ENCODE data around the gene ZNF593.

The ZNF593 gene

DNA sequence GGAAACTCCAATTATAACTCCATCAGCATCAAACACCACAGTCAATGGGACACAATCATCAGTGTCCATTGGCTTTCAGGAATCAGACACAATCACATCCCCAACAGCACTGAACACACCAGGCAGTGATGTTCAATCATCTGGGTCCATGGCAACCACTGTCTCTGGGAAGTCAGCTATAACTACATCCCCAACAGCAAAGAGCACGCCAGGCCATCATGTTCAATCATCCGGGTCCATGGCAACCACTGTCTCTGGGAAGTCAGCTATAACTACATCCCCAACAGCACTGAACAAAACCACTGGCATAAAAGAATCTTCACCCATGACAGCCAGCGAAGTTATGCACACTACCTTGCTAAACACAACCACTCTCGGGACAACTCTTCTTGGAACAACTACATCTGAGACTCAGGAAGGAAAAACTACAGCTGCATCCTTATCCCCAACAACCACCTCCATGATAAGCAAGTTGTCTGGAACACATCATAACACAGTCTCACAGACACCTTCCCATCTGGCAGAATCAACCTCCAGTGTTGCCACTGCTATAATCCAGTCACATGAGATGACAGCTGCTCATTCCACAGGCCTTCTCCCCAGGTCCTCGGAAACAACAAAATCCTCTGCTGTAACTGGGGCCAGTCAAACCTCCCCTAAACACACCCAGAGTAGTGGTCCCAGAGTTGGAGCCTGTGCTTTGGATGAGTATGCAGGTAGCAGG lies 40.6 kb downstream of the ZNF593 start:
- Histone ChIP-seq H3K4me1 (ENCODE audit: control insufficient read depth, insufficient read depth, low read length, poor library complexity, severe bottlenecking) (no peaks in the 10 kb centered on the region), H3K27me3 (replicated peaks; ENCODE audit: control insufficient read depth, insufficient read depth, low read length, poor library complexity, severe bottlenecking) (no peaks in the 10 kb centered on the region), H3K27ac (ENCODE audit: insufficient read depth, low read length, poor library complexity, severe bottlenecking) (no peak overlapping the region), H3K36me3 (ENCODE audit: control insufficient read depth, insufficient read depth, low read length) (no peaks in the 10 kb centered on the region), H3K9me3 (ENCODE audit: control insufficient read depth, low read length) (no peaks in the 10 kb centered on the region), H3K4me3 (ENCODE audit: insufficient read depth, low read depth, low read length, poor library complexity, severe bottlenecking) (no peak overlapping the region)
- DNase-seq: no peak

DNA sequence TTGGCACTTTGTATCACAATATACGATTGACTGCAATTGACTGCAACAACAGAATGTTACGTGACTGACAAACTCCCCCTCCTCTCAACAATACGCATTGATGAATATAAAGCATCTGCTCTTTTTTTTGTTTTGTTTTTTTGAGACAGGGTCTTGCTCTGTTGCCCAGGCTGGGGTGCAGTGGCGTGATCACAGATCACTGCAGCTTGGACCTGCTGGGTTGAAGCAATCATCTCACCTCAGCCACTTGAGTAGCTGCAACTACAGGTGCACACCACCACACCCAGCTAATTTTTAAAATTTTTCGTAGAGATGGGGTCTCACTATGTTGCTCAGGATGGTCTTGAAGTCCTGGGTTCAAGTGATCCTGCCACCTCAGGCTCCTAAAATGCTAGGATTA lies 43.0 kb downstream of the ZNF593 start:
- Histone ChIP-seq H3K4me1 (ENCODE audit: control insufficient read depth, insufficient read depth, low read length, poor library complexity, severe bottlenecking) (no peaks in the 10 kb centered on the region), H3K4me3 (ENCODE audit: insufficient read depth, low read depth, low read length, poor library complexity, severe bottlenecking) (no peak overlapping the region), H3K27ac (ENCODE audit: insufficient read depth, low read length, poor library complexity, severe bottlenecking) (no peak overlapping the region), H3K9me3 (ENCODE audit: control insufficient read depth, low read length) (no peaks in the 10 kb centered on the region), H3K27me3 (replicated peaks; ENCODE audit: control insufficient read depth, insufficient read depth, low read length, poor library complexity, severe bottlenecking) (no peaks in the 10 kb centered on the region), H3K36me3 (ENCODE audit: control insufficient read depth, insufficient read depth, low read length) (no peaks in the 10 kb centered on the region)
- no peak for DNase-seq

DNA sequence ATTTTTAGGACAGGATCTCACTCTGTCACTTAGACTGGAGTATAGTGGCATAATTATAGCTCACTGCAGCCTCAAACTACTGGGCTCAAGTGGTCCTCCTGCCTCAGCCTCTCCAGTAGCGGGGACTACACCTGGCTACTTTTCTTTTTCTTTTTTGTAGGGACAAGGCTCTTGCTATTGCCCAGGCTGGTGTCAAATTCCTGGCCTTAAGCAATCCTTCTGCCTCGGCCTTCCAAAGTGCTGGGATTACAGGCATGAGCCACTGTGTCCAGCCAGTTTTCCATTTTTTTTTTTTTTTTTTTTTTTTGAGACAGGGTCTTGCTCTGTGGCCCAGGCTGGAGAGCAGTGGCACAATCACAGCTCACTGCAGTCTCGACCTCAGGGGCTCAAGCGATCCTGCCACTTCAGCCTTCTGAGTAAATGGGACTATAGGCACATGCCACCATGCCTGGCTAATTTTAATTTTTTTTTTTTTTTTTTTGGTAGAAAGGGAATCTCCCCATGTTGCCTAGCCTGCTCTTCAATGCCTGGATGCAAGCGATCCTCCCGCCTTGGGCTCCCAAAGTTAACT lies 43.7 kb downstream of the ZNF593 start:
- no peak overlapping the region for H3K27ac ChIP-seq (ENCODE audit: insufficient read depth, low read length, poor library complexity, severe bottlenecking)
- H3K9me3 ChIP-seq (ENCODE audit: control insufficient read depth, low read length): no peaks in the 10 kb centered on the region
- DNase-seq: no peak
- H3K4me3 ChIP-seq (ENCODE audit: insufficient read depth, low read depth, low read length, poor library complexity, severe bottlenecking): no peak overlapping the region
- H3K36me3 ChIP-seq (ENCODE audit: control insufficient read depth, insufficient read depth, low read length): no peaks in the 10 kb centered on the region
- no peaks in the 10 kb centered on the region for H3K4me1 ChIP-seq (ENCODE audit: control insufficient read depth, insufficient read depth, low read length, poor library complexity, severe bottlenecking)
- H3K27me3 ChIP-seq (replicated peaks; ENCODE audit: control insufficient read depth, insufficient read depth, low read length, poor library complexity, severe bottlenecking): no peaks in the 10 kb centered on the region

DNA sequence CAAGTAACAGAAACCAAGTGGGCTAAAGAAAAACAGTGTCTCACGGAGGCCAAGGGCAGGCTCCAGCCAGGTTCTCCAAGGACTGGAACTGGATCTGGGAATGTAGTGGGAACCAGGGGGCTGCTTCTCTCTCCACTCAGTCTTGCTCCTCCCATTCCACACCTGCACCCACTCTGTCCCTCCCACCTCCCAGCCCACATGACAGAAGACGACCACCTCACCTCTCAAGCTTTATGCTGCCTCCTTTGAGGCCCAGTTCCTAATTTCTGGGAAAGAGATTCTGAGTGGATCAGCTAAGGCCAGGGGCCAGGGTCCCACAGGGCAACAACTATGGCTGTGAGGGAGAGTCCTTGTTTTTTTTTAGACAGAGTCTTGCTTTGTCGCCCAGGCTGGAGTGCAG lies 45.5 kb downstream of the ZNF593 start:
- H3K4me1 ChIP-seq (ENCODE audit: control insufficient read depth, insufficient read depth, low read length, poor library complexity, severe bottlenecking): no peaks in the 10 kb centered on the region
- H3K27ac ChIP-seq (ENCODE audit: insufficient read depth, low read length, poor library complexity, severe bottlenecking): no peak overlapping the region
- H3K4me3 ChIP-seq (ENCODE audit: insufficient read depth, low read depth, low read length, poor library complexity, severe bottlenecking): no peak overlapping the region
- H3K9me3 ChIP-seq (ENCODE audit: control insufficient read depth, low read length): no peaks in the 10 kb centered on the region
- no peak for DNase-seq
- H3K36me3 ChIP-seq (ENCODE audit: control insufficient read depth, insufficient read depth, low read length): no peaks in the 10 kb centered on the region
- H3K27me3 ChIP-seq (replicated peaks; ENCODE audit: control insufficient read depth, insufficient read depth, low read length, poor library complexity, severe bottlenecking): no peaks in the 10 kb centered on the region

DNA sequence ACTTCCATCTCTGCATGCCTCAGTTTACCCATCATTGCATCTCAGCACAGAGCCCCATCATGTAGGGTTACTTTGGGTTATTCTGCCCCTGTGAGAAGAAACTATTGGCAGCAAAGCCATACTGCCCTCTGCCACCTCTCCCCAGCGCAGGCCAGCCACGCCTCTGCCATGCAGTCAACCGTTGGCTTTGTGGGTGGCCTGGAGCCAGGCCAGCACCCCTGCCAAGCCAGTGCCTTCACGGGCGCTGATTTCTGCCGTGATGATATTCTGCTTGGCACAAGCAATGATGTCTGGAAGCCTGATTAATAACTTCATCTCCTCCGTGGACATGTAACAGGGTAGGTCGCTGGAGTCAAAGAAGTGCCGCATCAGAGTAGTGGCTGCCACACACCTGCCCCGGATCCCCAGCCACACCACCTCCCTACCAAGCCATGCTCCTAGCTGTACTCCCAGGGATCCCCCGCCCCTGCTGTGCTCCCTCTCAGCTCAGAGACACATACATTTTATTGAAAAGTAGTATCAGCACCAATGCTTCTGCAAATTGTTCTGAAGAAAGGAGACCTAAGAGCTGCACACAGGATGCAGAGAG lies 49.3 kb downstream of the ZNF593 start:
- DNase-seq: no peak
- no peaks in the 10 kb centered on the region for H3K9me3 ChIP-seq (ENCODE audit: control insufficient read depth, low read length)
- H3K4me1 ChIP-seq (ENCODE audit: control insufficient read depth, insufficient read depth, low read length, poor library complexity, severe bottlenecking): no peaks in the 10 kb centered on the region
- H3K4me3 ChIP-seq (ENCODE audit: insufficient read depth, low read depth, low read length, poor library complexity, severe bottlenecking): no peak overlapping the region
- no peaks in the 10 kb centered on the region for H3K27me3 ChIP-seq (replicated peaks; ENCODE audit: control insufficient read depth, insufficient read depth, low read length, poor library complexity, severe bottlenecking)
- H3K36me3 ChIP-seq (ENCODE audit: control insufficient read depth, insufficient read depth, low read length): no peaks in the 10 kb centered on the region
- no peak overlapping the region for H3K27ac ChIP-seq (ENCODE audit: insufficient read depth, low read length, poor library complexity, severe bottlenecking)

Data from effector memory CD4-positive, alpha-beta T cell (primary cell).